Sigmoid colon (tissue), 4 donors: Measurements from ENCODE around the gene PPP2R5A.

Experiments used
- CTCF ChIP-seq, 4 experiments: fragments of 450-650 bp in 3 of 4; fragments of 200-600 bp in 1 of 4; IDR thresholded peaks; one replicate each; pipeline ENCODE4 v1.5.1; 2016 to 2019; ENCODE audit warnings: antibody characterized with exemption in 4 of 4, mild to moderate bottlenecking in 3 of 4, moderate library complexity in 2 of 4
- EP300 ChIP-seq, 4 donors: sonication (generic); formaldehyde crosslinking; IDR thresholded peaks; one replicate each; pipeline ENCODE4 v1.6.1; 2017; ENCODE audit warnings: antibody characterized with exemption in 4 of 4
- POLR2A ChIP-seq, 2 donors: fragments of 450-650 bp; IDR thresholded peaks; one replicate each; pipeline ENCODE4 v1.6.1; 2016; ENCODE audit warnings: antibody characterized with exemption in 2 of 2, mild to moderate bottlenecking in 2 of 2, moderate library complexity in 2 of 2
- POLR2AphosphoS5 ChIP-seq, 4 donors: sonication (generic); formaldehyde crosslinking; IDR thresholded peaks; one replicate each; pipeline ENCODE4 v1.6.1; 2017; ENCODE audit warnings: antibody characterized with exemption in 4 of 4

- TF ChIP-seq CTCF (IDR thresholded peaks at IDR 0.05) (no peak), EP300 (IDR thresholded peaks at IDR 0.05) (no peak), POLR2A (IDR thresholded peaks at IDR 0.05) (no peak), POLR2AphosphoS5 (IDR thresholded peaks at IDR 0.05) (no peak)
Measured at GRCh38 chr1:212247179-212247721, 38.0 kb upstream of the PPP2R5A start.
